ENCODE data around the gene RASSF8. TPM values are rescaled to one million over a fixed set of nuclear protein-coding genes. Genes with fewer than 3 reads are reported as not detected.

The RASSF8 gene
- total and polyA plus RNA-seq, 10 donors = 1.4 to 38.0 (median 10.9) TPM

- H3K36me3 ChIP-seq = no peaks in the 10 kb centered on the region
- 67 to 83% (median 77%) methylated on average over 4 of the region's 4 CpGs for WGBS, 5 donors
- intact Hi-C loops (cut with DNase I; ENCODE audit: low total_unique reads) = no loop called here
- peaks cover 0 to 20% (median 8%) of the 10 kb centered on the region in 8 donors for H3K9me3 ChIP-seq
- H3K4me3 ChIP-seq = no peak overlapping the region
- TF ChIP-seq CTCF (IDR thresholded peaks at IDR 0.05 in 8 of 11, conservative IDR thresholded peaks at IDR 0.05 in 3 of 11) (no peak), POLR2A (IDR thresholded peaks at IDR 0.05) (no peak), POLR2AphosphoS5 (IDR thresholded peaks at IDR 0.05) (no peak)
- no peak for DNase-seq
- H3K4me1 ChIP-seq = no peaks in the 10 kb centered on the region
- no peak overlapping the region for H3K27ac ChIP-seq
- no peaks in the 10 kb centered on the region for H3K27me3 ChIP-seq (replicated peaks in 1 of 7)
Observed at GRCh38 chr12:26000898-26001297, 42.4 kb downstream of the RASSF8 start.

GRCh38 chr12:26001530-26001929 lies 43.0 kb downstream of the RASSF8 start:
- Histone ChIP-seq H3K4me3 (no peak overlapping the region), H3K9me3 (peaks cover 0 to 20% (median 8%) of the 10 kb centered on the region in 8 donors), H3K27ac (no peak overlapping the region), H3K4me1 (no peaks in the 10 kb centered on the region), H3K27me3 (replicated peaks in 1 of 7) (no peaks in the 10 kb centered on the region), H3K36me3 (no peaks in the 10 kb centered on the region)
- WGBS, 5 donors = 80 to 90% (median 84%) methylated on average over 2 of the region's 2 CpGs
- DNase-seq = no peak
- intact Hi-C loops (cut with DNase I; ENCODE audit: low total_unique reads) = no loop called here
- TF ChIP-seq CTCF (IDR thresholded peaks at IDR 0.05 in 8 of 11, conservative IDR thresholded peaks at IDR 0.05 in 3 of 11) = no peak
- no peak for TF ChIP-seq POLR2AphosphoS5 (IDR thresholded peaks at IDR 0.05)
- no peak for TF ChIP-seq POLR2A (IDR thresholded peaks at IDR 0.05)

- TF ChIP-seq POLR2A (IDR thresholded peaks at IDR 0.05) = no peak
- TF ChIP-seq POLR2AphosphoS5 (IDR thresholded peaks at IDR 0.05) = no peak
- TF ChIP-seq CTCF (IDR thresholded peaks at IDR 0.05 in 8 of 11, conservative IDR thresholded peaks at IDR 0.05 in 3 of 11) = no peak
- Histone ChIP-seq H3K36me3 (no peaks in the 10 kb centered on the region), H3K27me3 (replicated peaks in 1 of 7) (no peaks in the 10 kb centered on the region), H3K27ac (no peak overlapping the region), H3K4me3 (no peak overlapping the region), H3K9me3 (peaks cover 0 to 20% (median 8%) of the 10 kb centered on the region in 8 donors), H3K4me1 (no peaks in the 10 kb centered on the region)
- WGBS, 5 donors = 81 to 96% (median 85%) methylated on average over 1 of the region's 1 CpG
- DNase-seq = no peak
- intact Hi-C loops (cut with DNase I; ENCODE audit: low total_unique reads) = no loop called here
Observed at GRCh38 chr12:26003065-26003464, 44.6 kb downstream of the RASSF8 start.

GRCh38 chr12:26007566-26007965 lies 49.1 kb downstream of the RASSF8 start:
- no peak for DNase-seq
- Histone ChIP-seq H3K9me3 (peaks cover 0 to 15% (median 7%) of the 10 kb centered on the region in 8 donors), H3K4me3 (no peak overlapping the region), H3K36me3 (no peaks in the 10 kb centered on the region), H3K4me1 (peaks cover 0 to 3% (median 0%) of the 10 kb centered on the region in 6 donors), H3K27ac (no peak overlapping the region), H3K27me3 (replicated peaks in 1 of 7) (no peaks in the 10 kb centered on the region)
- 70 to 86% (median 72%) methylated on average over 1 of the region's 1 CpG for WGBS, 5 donors
- TF ChIP-seq CTCF (IDR thresholded peaks at IDR 0.05 in 8 of 11, conservative IDR thresholded peaks at IDR 0.05 in 3 of 11) (no peak), POLR2AphosphoS5 (IDR thresholded peaks at IDR 0.05) (no peak), POLR2A (IDR thresholded peaks at IDR 0.05) (no peak)
- intact Hi-C loops (cut with DNase I; ENCODE audit: low total_unique reads) = no loop called here

Data from spleen (tissue), 11 donors.